OCI-LY7 (cell line): ENCODE data around the gene CCDC59. TPM values are rescaled to one million over a fixed set of nuclear protein-coding genes. Genes with fewer than 3 reads are reported as not detected.

Experiments used
- BruUV-seq: library from RNA; stranded (reverse); fragments of 400-500 nt; replicated peaks from 2 replicates; lab custom pipeline; 2021; lab: Mats Ljungman, UMichigan
- CTCF ChIA-PET: fragments of 300-600 bp; sonication (Branson Sonifier 250); formaldehyde crosslinking; loops from one replicate; lab custom pipeline; 2022; ENCODE audit warnings: antibody characterized with exemption; ENCODE audit not compliant: unreplicated experiment; lab: Charles Lee
- POLR2A ChIA-PET: fragments of 300-600 bp; sonication (Branson Sonifier 250); formaldehyde crosslinking; loops from one replicate; lab custom pipeline; 2022; ENCODE audit warnings: antibody characterized with exemption; lab: Charles Lee
- DNase-seq: peaks from one replicate; pipeline ENCODE4 v3.0.0-alpha.2; 2015; ENCODE audit warnings: low spot score
- H2AFZ ChIP-seq: fragments of 200-600 bp; sonication (generic), shearing (Covaris generic); 2 replicates; pipeline ENCODE4 v1.6.1; 2014; ENCODE audit warnings: mild to moderate bottlenecking, antibody characterized with exemption, low read length, moderate library complexity
- H3K27ac ChIP-seq: fragments of 200-600 bp; sonication (generic); 2 replicates; pipeline ENCODE4 v1.5.1; 2014; ENCODE audit warnings: mixed run types, low read depth, mild to moderate bottlenecking, moderate library complexity, low read length, inconsistent platforms; ENCODE audit not compliant: poor library complexity, severe bottlenecking
- H3K36me3 ChIP-seq: fragments of 200-600 bp; sonication (generic); 2 replicates; pipeline ENCODE4 v1.6.1; 2014; ENCODE audit warnings: mild to moderate bottlenecking, antibody characterized with exemption, low read length, moderate library complexity, mixed read lengths; ENCODE audit not compliant: insufficient read depth
- H3K4me1 ChIP-seq: fragments of 200-600 bp; sonication (generic); 2 replicates; pipeline ENCODE4 v1.5.1; 2014; ENCODE audit warnings: mild to moderate bottlenecking, low read length; ENCODE audit not compliant: insufficient read depth, poor library complexity, severe bottlenecking
- H3K4me2 ChIP-seq: fragments of 200-600 bp; sonication (generic); 2 replicates; pipeline ENCODE4 v1.6.1; 2014; ENCODE audit warnings: mild to moderate bottlenecking, low read length
- H3K4me3 ChIP-seq: fragments of 200-600 bp; sonication (generic); 2 replicates; pipeline ENCODE4 v1.5.1; 2014; ENCODE audit warnings: mild to moderate bottlenecking, low read depth, low read length; ENCODE audit not compliant: poor library complexity, severe bottlenecking
- H3K79me2 ChIP-seq: fragments of 200-600 bp; sonication (generic); 2 replicates; pipeline ENCODE4 v1.6.1; 2016; ENCODE audit warnings: low read depth, mild to moderate bottlenecking, low read length, moderate library complexity, mixed read lengths; ENCODE audit not compliant: insufficient read depth
- H3K9me2 ChIP-seq: fragments of 200-600 bp; sonication (generic); 2 replicates; pipeline ENCODE4 v1.6.1; 2016; ENCODE audit warnings: mild to moderate bottlenecking, low read length, mixed read lengths; ENCODE audit not compliant: insufficient read depth
- H3K9me3 ChIP-seq: fragments of 200-600 bp; sonication (generic); 2 replicates; pipeline ENCODE4 v1.6.1; 2014; ENCODE audit warnings: mild to moderate bottlenecking, mixed run types, low read length, mixed read lengths
- H4K20me1 ChIP-seq: fragments of 200-600 bp; sonication (generic); 2 replicates; pipeline ENCODE4 v1.6.1; 2014; ENCODE audit warnings: mild to moderate bottlenecking, antibody characterized with exemption, low read length, moderate library complexity, mixed read lengths; ENCODE audit not compliant: insufficient read depth
- CTCF ChIP-seq: fragments of 200-600 bp; sonication (generic); conservative IDR thresholded peaks from 2 replicates; pipeline ENCODE4 v1.5.1; 2014; ENCODE audit warnings: mild to moderate bottlenecking, antibody characterized with exemption, low read length, moderate library complexity, mixed read lengths
- EZH2phosphoT487 ChIP-seq: fragments of 200-600 bp; sonication (generic); IDR thresholded peaks from 2 replicates; pipeline ENCODE4 v1.6.1; 2018; ENCODE audit warnings: low read depth, borderline replicate concordance, mild to moderate bottlenecking, mixed run types, antibody characterized with exemption, low read length, moderate library complexity, mixed read lengths
- intact Hi-C: fragments of 100-400 bp; cut with micrococcal nuclease; formaldehyde crosslinking; loops from one replicate; pipeline ENCODE4 v1.10.0; 2022; ENCODE audit not compliant: unreplicated experiment
- total RNA-seq, 2 experiments: library from RNA; depleted of rRNA in 1 of 2; stranded (reverse); fragments of >200 nt in 1 of 2; shearing (Covaris generic) in 1 of 2; gene quantifications; 2 replicates each; pipeline ENCODE4 v1.2.3, GENCODE V29; 2014 to 2022

CCDC59 gene
- total RNA-seq, 2 experiments from 2014 or later: 55.0 to 76.0 TPM

GRCh38 chr12:82359115-82359478 is 910 bp upstream of the CCDC59 start:
- ChIA-PET CTCF (no interaction called here), POLR2A (interaction anchor here (1.2 kb wide), 1 partner anchor 326 kb away, joined by 7 read pairs; no protein-coding TSS in a partner anchor)
- no peaks in the 10 kb centered on the region for H3K9me2 ChIP-seq
- H2AFZ ChIP-seq: peak overlapping the region; percentile 80
- intact Hi-C loops: no loop called here
- TF ChIP-seq CTCF (no peak), EZH2phosphoT487 (no peak)
- peak overlapping the region; percentile 88 for H3K4me2 ChIP-seq
- DNase-seq: peak; percentile 36
- peaks cover 32% of the 10 kb centered on the region for H3K36me3 ChIP-seq
- H4K20me1 ChIP-seq: no peaks in the 10 kb centered on the region
- H3K9me3 ChIP-seq: no peaks in the 10 kb centered on the region
- no TSS peak for BruUV-seq
- peaks cover 18% of the 10 kb centered on the region for H3K4me1 ChIP-seq
- H3K4me3 ChIP-seq: peak overlapping the region; percentile 94
- H3K79me2 ChIP-seq: peaks cover 51% of the 10 kb centered on the region
- no peak overlapping the region for H3K27ac ChIP-seq

- ChIA-PET CTCF (no interaction called here), POLR2A (interaction anchor here (0.6 to 1.3 kb wide), 3 partner anchors 11 to 989 kb away, joined by 3 to 7 read pairs (median 3); no protein-coding TSS in a partner anchor)
- peaks cover 51% of the 10 kb centered on the region for H3K79me2 ChIP-seq
- intact Hi-C loops: loop anchor here (1.0 kb wide), 1 partner anchor 328 kb away; the partner anchor contains the start of gene TMTC2
- peak overlapping the region; percentile 80; the same call in 1 of the 2 replicates for H2AFZ ChIP-seq
- no peak for DNase-seq
- H3K4me3 ChIP-seq: peak overlapping the region; percentile 94
- peak overlapping the region; percentile 67 for H3K4me2 ChIP-seq
- H3K4me1 ChIP-seq: peaks cover 18% of the 10 kb centered on the region
- peaks cover 45% of the 10 kb centered on the region for H3K36me3 ChIP-seq
- peak overlapping the region; percentile 68 for H3K27ac ChIP-seq
- TF ChIP-seq EZH2phosphoT487 (no peak), CTCF (no peak)
- no peaks in the 10 kb centered on the region for H3K9me3 ChIP-seq
- no peaks in the 10 kb centered on the region for H4K20me1 ChIP-seq
- BruUV-seq: TSS peak; percentile 70
- no peaks in the 10 kb centered on the region for H3K9me2 ChIP-seq
Observed at GRCh38 chr12:82357845-82358199, 365 bp downstream of the CCDC59 start.

- ChIA-PET POLR2A (interaction anchor here (0.6 to 1.3 kb wide), 2 partner anchors 12 to 509 kb away, joined by 3 to 5 read pairs; no protein-coding TSS in a partner anchor), CTCF (no interaction called here)
- TF ChIP-seq EZH2phosphoT487 (no peak), CTCF (no peak)
- peak overlapping the region; percentile 94 for H3K4me3 ChIP-seq
- no peaks in the 10 kb centered on the region for H4K20me1 ChIP-seq
- peak overlapping the region; percentile 80; the same call in 1 of the 2 replicates for H2AFZ ChIP-seq
- H3K4me2 ChIP-seq: peak overlapping the region; percentile 67
- H3K79me2 ChIP-seq: peaks cover 51% of the 10 kb centered on the region
- peak overlapping the region; percentile 68 for H3K27ac ChIP-seq
- H3K9me2 ChIP-seq: no peaks in the 10 kb centered on the region
- intact Hi-C loops: no loop called here
- peaks cover 50% of the 10 kb centered on the region for H3K36me3 ChIP-seq
- DNase-seq: no peak
- BruUV-seq: no TSS peak
- H3K4me1 ChIP-seq: peaks cover 18% of the 10 kb centered on the region
- H3K9me3 ChIP-seq: no peaks in the 10 kb centered on the region
Observed at GRCh38 chr12:82357340-82357739, 847 bp downstream of the CCDC59 start.
